Loucy (cell line): ENCODE measurements around the gene RPS6KA5.

Experiments used
- CTCF ChIP-seq: fragments of 200-600 bp; sonication (generic); conservative IDR thresholded peaks from 2 replicates; pipeline ENCODE4 v1.5.1; 2014; ENCODE audit warnings: mild to moderate bottlenecking, antibody characterized with exemption, low read length
- EZH2phosphoT487 ChIP-seq: fragments of 200-600 bp; IDR thresholded peaks from 2 replicates; pipeline ENCODE4 v1.6.1; 2018; ENCODE audit warnings: antibody characterized with exemption, mild to moderate bottlenecking, moderate library complexity, borderline replicate concordance

GRCh38 chr14:90941706-90942105 is 118.7 kb downstream of the RPS6KA5 start:
- TF ChIP-seq CTCF = no peak
- no peak for TF ChIP-seq EZH2phosphoT487
